ENCODE data around the gene CCT5.

DNA sequence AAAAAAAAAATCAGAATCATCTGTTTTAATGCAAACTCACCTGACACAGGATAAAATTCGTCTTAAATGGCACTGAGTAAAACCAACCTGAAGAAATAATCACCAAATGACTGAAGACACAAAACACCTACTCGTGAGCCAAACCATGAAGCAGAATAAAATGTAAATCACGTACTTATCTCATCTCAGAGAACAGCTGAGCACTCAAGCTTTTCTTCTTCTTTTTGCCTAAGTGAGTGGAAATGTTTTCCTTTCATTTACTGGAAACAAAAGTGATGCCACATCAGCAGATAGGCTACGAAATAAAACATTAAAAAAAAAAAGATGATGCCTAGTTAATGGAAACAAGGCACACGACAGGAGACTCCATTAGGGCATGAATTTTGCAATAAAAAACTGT, 36.8 kb upstream of the CCT5 start:
- TF ChIP-seq JAZF1 (CRISPR knock-in tag; IDR thresholded peaks at IDR 0.05) = no peak
- TF ChIP-seq, protein P1, sequence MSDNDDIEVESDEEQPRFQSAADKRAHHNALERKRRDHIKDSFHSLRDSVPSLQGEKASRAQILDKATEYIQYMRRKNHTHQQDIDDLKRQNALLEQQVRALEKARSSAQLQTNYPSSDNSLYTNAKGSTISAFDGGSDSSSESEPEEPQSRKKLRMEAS (CRISPR knock-in tag; IDR thresholded peaks at IDR 0.05) = no peak
- no peak for TF ChIP-seq ZNF317 (CRISPR knock-in tag; IDR thresholded peaks at IDR 0.05; ENCODE audit: borderline replicate concordance, low read depth)
- no peak for TF ChIP-seq NR2C2 (CRISPR knock-in tag; IDR thresholded peaks at IDR 0.05)
- TF ChIP-seq JUN (CRISPR knock-in tag; IDR thresholded peaks at IDR 0.05) = no peak
- no peak for TF ChIP-seq ELF4 (CRISPR knock-in tag; IDR thresholded peaks at IDR 0.05; ENCODE audit: low read depth)
- TF ChIP-seq, protein P2, sequence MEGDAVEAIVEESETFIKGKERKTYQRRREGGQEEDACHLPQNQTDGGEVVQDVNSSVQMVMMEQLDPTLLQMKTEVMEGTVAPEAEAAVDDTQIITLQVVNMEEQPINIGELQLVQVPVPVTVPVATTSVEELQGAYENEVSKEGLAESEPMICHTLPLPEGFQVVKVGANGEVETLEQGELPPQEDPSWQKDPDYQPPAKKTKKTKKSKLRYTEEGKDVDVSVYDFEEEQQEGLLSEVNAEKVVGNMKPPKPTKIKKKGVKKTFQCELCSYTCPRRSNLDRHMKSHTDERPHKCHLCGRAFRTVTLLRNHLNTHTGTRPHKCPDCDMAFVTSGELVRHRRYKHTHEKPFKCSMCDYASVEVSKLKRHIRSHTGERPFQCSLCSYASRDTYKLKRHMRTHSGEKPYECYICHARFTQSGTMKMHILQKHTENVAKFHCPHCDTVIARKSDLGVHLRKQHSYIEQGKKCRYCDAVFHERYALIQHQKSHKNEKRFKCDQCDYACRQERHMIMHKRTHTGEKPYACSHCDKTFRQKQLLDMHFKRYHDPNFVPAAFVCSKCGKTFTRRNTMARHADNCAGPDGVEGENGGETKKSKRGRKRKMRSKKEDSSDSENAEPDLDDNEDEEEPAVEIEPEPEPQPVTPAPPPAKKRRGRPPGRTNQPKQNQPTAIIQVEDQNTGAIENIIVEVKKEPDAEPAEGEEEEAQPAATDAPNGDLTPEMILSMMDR (IDR thresholded peaks at IDR 0.05) = no peak
- TF ChIP-seq ZNF232 (CRISPR knock-in tag; IDR thresholded peaks at IDR 0.05) = no peak
- TF ChIP-seq, protein P3, sequence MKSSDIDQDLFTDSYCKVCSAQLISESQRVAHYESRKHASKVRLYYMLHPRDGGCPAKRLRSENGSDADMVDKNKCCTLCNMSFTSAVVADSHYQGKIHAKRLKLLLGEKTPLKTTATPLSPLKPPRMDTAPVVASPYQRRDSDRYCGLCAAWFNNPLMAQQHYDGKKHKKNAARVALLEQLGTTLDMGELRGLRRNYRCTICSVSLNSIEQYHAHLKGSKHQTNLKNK (CRISPR knock-in tag; IDR thresholded peaks at IDR 0.05) = no peak
- TF ChIP-seq, protein P4, sequence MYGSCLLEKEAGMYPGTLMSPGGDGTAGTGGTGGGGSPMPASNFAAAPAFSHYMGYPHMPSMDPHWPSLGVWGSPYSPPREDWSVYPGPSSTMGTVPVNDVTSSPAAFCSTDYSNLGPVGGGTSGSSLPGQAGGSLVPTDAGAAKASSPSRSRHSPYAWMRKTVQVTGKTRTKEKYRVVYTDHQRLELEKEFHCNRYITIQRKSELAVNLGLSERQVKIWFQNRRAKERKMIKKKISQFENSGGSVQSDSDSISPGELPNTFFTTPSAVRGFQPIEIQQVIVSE (CRISPR knock-in tag; IDR thresholded peaks at IDR 0.05; ENCODE audit: borderline replicate concordance) = no peak
- TF ChIP-seq, protein P5, sequence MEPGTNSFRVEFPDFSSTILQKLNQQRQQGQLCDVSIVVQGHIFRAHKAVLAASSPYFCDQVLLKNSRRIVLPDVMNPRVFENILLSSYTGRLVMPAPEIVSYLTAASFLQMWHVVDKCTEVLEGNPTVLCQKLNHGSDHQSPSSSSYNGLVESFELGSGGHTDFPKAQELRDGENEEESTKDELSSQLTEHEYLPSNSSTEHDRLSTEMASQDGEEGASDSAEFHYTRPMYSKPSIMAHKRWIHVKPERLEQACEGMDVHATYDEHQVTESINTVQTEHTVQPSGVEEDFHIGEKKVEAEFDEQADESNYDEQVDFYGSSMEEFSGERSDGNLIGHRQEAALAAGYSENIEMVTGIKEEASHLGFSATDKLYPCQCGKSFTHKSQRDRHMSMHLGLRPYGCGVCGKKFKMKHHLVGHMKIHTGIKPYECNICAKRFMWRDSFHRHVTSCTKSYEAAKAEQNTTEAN (CRISPR knock-in tag; IDR thresholded peaks at IDR 0.05) = no peak
- TF ChIP-seq, protein P6, sequence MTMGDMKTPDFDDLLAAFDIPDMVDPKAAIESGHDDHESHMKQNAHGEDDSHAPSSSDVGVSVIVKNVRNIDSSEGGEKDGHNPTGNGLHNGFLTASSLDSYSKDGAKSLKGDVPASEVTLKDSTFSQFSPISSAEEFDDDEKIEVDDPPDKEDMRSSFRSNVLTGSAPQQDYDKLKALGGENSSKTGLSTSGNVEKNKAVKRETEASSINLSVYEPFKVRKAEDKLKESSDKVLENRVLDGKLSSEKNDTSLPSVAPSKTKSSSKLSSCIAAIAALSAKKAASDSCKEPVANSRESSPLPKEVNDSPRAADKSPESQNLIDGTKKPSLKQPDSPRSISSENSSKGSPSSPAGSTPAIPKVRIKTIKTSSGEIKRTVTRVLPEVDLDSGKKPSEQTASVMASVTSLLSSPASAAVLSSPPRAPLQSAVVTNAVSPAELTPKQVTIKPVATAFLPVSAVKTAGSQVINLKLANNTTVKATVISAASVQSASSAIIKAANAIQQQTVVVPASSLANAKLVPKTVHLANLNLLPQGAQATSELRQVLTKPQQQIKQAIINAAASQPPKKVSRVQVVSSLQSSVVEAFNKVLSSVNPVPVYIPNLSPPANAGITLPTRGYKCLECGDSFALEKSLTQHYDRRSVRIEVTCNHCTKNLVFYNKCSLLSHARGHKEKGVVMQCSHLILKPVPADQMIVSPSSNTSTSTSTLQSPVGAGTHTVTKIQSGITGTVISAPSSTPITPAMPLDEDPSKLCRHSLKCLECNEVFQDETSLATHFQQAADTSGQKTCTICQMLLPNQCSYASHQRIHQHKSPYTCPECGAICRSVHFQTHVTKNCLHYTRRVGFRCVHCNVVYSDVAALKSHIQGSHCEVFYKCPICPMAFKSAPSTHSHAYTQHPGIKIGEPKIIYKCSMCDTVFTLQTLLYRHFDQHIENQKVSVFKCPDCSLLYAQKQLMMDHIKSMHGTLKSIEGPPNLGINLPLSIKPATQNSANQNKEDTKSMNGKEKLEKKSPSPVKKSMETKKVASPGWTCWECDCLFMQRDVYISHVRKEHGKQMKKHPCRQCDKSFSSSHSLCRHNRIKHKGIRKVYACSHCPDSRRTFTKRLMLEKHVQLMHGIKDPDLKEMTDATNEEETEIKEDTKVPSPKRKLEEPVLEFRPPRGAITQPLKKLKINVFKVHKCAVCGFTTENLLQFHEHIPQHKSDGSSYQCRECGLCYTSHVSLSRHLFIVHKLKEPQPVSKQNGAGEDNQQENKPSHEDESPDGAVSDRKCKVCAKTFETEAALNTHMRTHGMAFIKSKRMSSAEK (CRISPR knock-in tag; IDR thresholded peaks at IDR 0.05; ENCODE audit: borderline replicate concordance) = no peak
- TF ChIP-seq, protein P7, sequence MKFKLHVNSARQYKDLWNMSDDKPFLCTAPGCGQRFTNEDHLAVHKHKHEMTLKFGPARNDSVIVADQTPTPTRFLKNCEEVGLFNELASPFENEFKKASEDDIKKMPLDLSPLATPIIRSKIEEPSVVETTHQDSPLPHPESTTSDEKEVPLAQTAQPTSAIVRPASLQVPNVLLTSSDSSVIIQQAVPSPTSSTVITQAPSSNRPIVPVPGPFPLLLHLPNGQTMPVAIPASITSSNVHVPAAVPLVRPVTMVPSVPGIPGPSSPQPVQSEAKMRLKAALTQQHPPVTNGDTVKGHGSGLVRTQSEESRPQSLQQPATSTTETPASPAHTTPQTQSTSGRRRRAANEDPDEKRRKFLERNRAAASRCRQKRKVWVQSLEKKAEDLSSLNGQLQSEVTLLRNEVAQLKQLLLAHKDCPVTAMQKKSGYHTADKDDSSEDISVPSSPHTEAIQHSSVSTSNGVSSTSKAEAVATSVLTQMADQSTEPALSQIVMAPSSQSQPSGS (CRISPR knock-in tag; IDR thresholded peaks at IDR 0.05; ENCODE audit: borderline replicate concordance, low read depth) = no peak
- TF ChIP-seq IRF2 (CRISPR knock-in tag; IDR thresholded peaks at IDR 0.05; ENCODE audit: borderline replicate concordance, low read depth) = no peak

Measured in WTC11 (cell line).